Natural killer cell (primary cell): ENCODE results near the gene NAALADL2. TPM values are rescaled to one million over a fixed set of nuclear protein-coding genes. Genes with fewer than 3 reads are reported as not detected.

Experiments
- ATAC-seq, 3 donors: fragments of 150-1000 bp in 2 of 3; fragments of 200-7000 bp in 1 of 3; cut with Tn5 transposase; 1 replicate in 1 of 3; 2 replicates in 2 of 3; pipeline ENCODE4 v1.10.0; 2021; ENCODE audit warnings: mild to moderate bottlenecking in 2 of 3, moderate library complexity in 2 of 3
- DNase-seq, 2 donors: peaks; one replicate each; pipeline versions ENCODE4 v3.0.0 to v3.0.0-alpha.2; 2013 to 2021; ENCODE audit warnings: mixed read lengths in 1 of 2
- H3K27ac ChIP-seq: one replicate; pipeline ENCODE4 v1.5.1; 2013; ENCODE audit warnings: mild to moderate bottlenecking, low read length
- H3K27me3 ChIP-seq: one replicate; pipeline ENCODE4 v1.6.1; 2013; ENCODE audit warnings: low read length; ENCODE audit not compliant: control insufficient read depth, insufficient read depth
- H3K36me3 ChIP-seq: one replicate; pipeline ENCODE4 v1.6.1; 2013; ENCODE audit warnings: low read length; ENCODE audit not compliant: control insufficient read depth, insufficient read depth
- H3K4me1 ChIP-seq: one replicate; pipeline ENCODE4 v1.6.1; 2013; ENCODE audit warnings: low read length; ENCODE audit not compliant: control insufficient read depth, insufficient read depth
- H3K4me3 ChIP-seq: one replicate; pipeline ENCODE4 v1.5.1; 2013; ENCODE audit warnings: low read length
- H3K9me3 ChIP-seq: one replicate; pipeline ENCODE4 v1.6.1; 2013; ENCODE audit warnings: low read length; ENCODE audit not compliant: control insufficient read depth, insufficient read depth
- H3K27ac Mint-ChIP-seq, 2 donors: one replicate each; pipeline ENCODE4 v1.8.0; 2022; ENCODE audit warnings: mild to moderate bottlenecking in 2 of 2, mixed read lengths in 2 of 2, moderate library complexity in 1 of 2
- H3K27me3 Mint-ChIP-seq, 2 donors: one replicate each; pipeline ENCODE4 v1.8.0; 2022; ENCODE audit warnings: low read depth in 2 of 2, mixed read lengths in 2 of 2
- H3K36me3 Mint-ChIP-seq: one replicate; pipeline ENCODE4 v1.8.0; 2022; ENCODE audit warnings: mixed read lengths
- H3K4me1 Mint-ChIP-seq, 2 donors: one replicate each; pipeline ENCODE4 v1.8.0; 2022; ENCODE audit warnings: mixed read lengths in 2 of 2
- H3K4me3 Mint-ChIP-seq: one replicate; pipeline ENCODE4 v1.8.0; 2022; ENCODE audit warnings: mild to moderate bottlenecking, moderate library complexity, mixed read lengths
- H3K9me3 Mint-ChIP-seq, 2 donors: one replicate each; pipeline ENCODE4 v1.8.0; 2022; ENCODE audit warnings: mixed read lengths in 2 of 2
- CTCF ChIP-seq: fragments of 200-600 bp; IDR thresholded peaks from one replicate; pipeline ENCODE4 v1.8.0; 2022; ENCODE audit warnings: antibody characterized with exemption
- WGBS: methylation state at CpG from one replicate; pipeline ENCODE4 v1.1.7; 2013; ENCODE audit warnings: missing lambda C conversion rate; ENCODE audit not compliant: insufficient coverage; 5-methylcytosine and 5-hydroxymethylcytosine counted together
- intact Hi-C: fragments of 100-400 bp; cut with micrococcal nuclease; formaldehyde crosslinking; loops from one replicate; pipeline ENCODE4 v1.14.2; 2022
- total RNA-seq, 4 donors: library from RNA; stranded (reverse); fragments of 120-200 nt in 1 of 4; gene quantifications; one replicate each; pipeline versions ENCODE4 v1.2.3 to v1.2.4, GENCODE V29; 2013 to 2022

The NAALADL2 gene
- total RNA-seq, 3 donors from 2014 or later (not counting 1 experiment from before 2014, with no cell fraction given): not detected

GRCh38 chr3:175585898-175586297 is 726.8 kb downstream of the NAALADL2 start:
- H3K9me3 Mint-ChIP-seq: peaks cover 2 to 13% of the 10 kb centered on the region in 2 donors
- H3K4me3 ChIP-seq: no peak overlapping the region
- no peak for TF ChIP-seq CTCF
- no peak overlapping the region for H3K27ac ChIP-seq
- no peaks in the 10 kb centered on the region for H3K27me3 ChIP-seq
- no peaks in the 10 kb centered on the region for H3K9me3 ChIP-seq
- no peak overlapping the region for H3K27ac Mint-ChIP-seq
- H3K4me1 ChIP-seq: no peaks in the 10 kb centered on the region
- ATAC-seq: no peak
- 83% methylated on average over 1 of the region's 2 CpGs for WGBS
- no peaks in the 10 kb centered on the region for H3K36me3 ChIP-seq
- intact Hi-C loops: no loop called here
- H3K27me3 Mint-ChIP-seq: no peaks in the 10 kb centered on the region
- no peaks in the 10 kb centered on the region for H3K4me1 Mint-ChIP-seq
- no peak overlapping the region for H3K4me3 Mint-ChIP-seq
- H3K36me3 Mint-ChIP-seq: no peaks in the 10 kb centered on the region
- DNase-seq: no peak

GRCh38 chr3:175590745-175591144 is 731.6 kb downstream of the NAALADL2 start:
- Mint-ChIP-seq H3K4me1 (no peaks in the 10 kb centered on the region), H3K27ac (no peak overlapping the region), H3K36me3 (no peaks in the 10 kb centered on the region), H3K9me3 (peaks cover 6 to 20% of the 10 kb centered on the region in 2 donors), H3K4me3 (no peak overlapping the region), H3K27me3 (no peaks in the 10 kb centered on the region)
- Histone ChIP-seq H3K4me1 (no peaks in the 10 kb centered on the region), H3K9me3 (no peaks in the 10 kb centered on the region), H3K27me3 (no peaks in the 10 kb centered on the region), H3K36me3 (no peaks in the 10 kb centered on the region), H3K27ac (no peak overlapping the region), H3K4me3 (no peak overlapping the region)
- intact Hi-C loops: no loop called here
- WGBS: 100% methylated on average over 3 of the region's 3 CpGs
- no peak for TF ChIP-seq CTCF
- ATAC-seq: no peak
- no peak for DNase-seq

- no peak overlapping the region for H3K4me3 Mint-ChIP-seq
- no peaks in the 10 kb centered on the region for H3K4me1 ChIP-seq
- H3K27ac Mint-ChIP-seq: no peak overlapping the region
- H3K36me3 ChIP-seq: no peaks in the 10 kb centered on the region
- H3K36me3 Mint-ChIP-seq: no peaks in the 10 kb centered on the region
- no peaks in the 10 kb centered on the region for H3K27me3 Mint-ChIP-seq
- no peak overlapping the region for H3K4me3 ChIP-seq
- intact Hi-C loops: no loop called here
- H3K4me1 Mint-ChIP-seq: no peaks in the 10 kb centered on the region
- H3K27me3 ChIP-seq: no peaks in the 10 kb centered on the region
- WGBS: no CpG with 5 or more reads among the region's 1 CpG
- no peak for DNase-seq
- no peak for TF ChIP-seq CTCF
- ATAC-seq: no peak
- no peak overlapping the region for H3K27ac ChIP-seq
- peaks cover 6 to 20% of the 10 kb centered on the region in 2 donors for H3K9me3 Mint-ChIP-seq
- H3K9me3 ChIP-seq: no peaks in the 10 kb centered on the region
These were observed 732.2 kb downstream of the NAALADL2 start for GRCh38 chr3:175591375-175591774.

GRCh38 chr3:175593331-175593730 is 734.2 kb downstream of the NAALADL2 start:
- Histone ChIP-seq H3K9me3 (no peaks in the 10 kb centered on the region), H3K27me3 (no peaks in the 10 kb centered on the region), H3K4me1 (no peaks in the 10 kb centered on the region), H3K36me3 (no peaks in the 10 kb centered on the region), H3K4me3 (no peak overlapping the region), H3K27ac (no peak overlapping the region)
- Mint-ChIP-seq H3K36me3 (no peaks in the 10 kb centered on the region), H3K9me3 (peaks cover 5 to 19% of the 10 kb centered on the region in 2 donors), H3K27me3 (no peaks in the 10 kb centered on the region), H3K27ac (no peak overlapping the region), H3K4me1 (no peaks in the 10 kb centered on the region), H3K4me3 (no peak overlapping the region)
- WGBS: no CpG with 5 or more reads among the region's 1 CpG
- intact Hi-C loops: no loop called here
- TF ChIP-seq CTCF: no peak
- ATAC-seq (no peak), DNase-seq (no peak)
